Activated CD4-positive, alpha-beta T cell treated with anti-CD3 and anti-CD28 coated beads for 36 hours (primary cell): Measurements from ENCODE around the gene RAP1GAP. TPM values are rescaled to one million over a fixed set of nuclear protein-coding genes. Genes with fewer than 3 reads are reported as not detected.
"Not testable (repeated sequence)": the region's sequence is repeated elsewhere in the genome, so short reads cannot be mapped to it uniquely, and the experiment has no call there.

Experiments
- ATAC-seq: fragments of 200-7000 bp; cut with Tn5 transposase; one replicate; pipeline ENCODE4 v1.10.0; 2021; ENCODE audit warnings: mild to moderate bottlenecking, moderate library complexity
- CTCF ChIA-PET: fragments of 350-600 bp; sonication (Branson Sonifier 250); formaldehyde crosslinking; loops from one replicate; lab custom pipeline; 2021; ENCODE audit warnings: antibody characterized with exemption; lab: Charles Lee
- POLR2A ChIA-PET: fragments of 350-600 bp; sonication (Branson Sonifier 250); formaldehyde crosslinking; loops from one replicate; lab custom pipeline; 2021; ENCODE audit warnings: antibody characterized with exemption, inconsistent platforms; lab: Charles Lee
- DNase-seq: peaks from one replicate; pipeline ENCODE4 v3.0.0-alpha.2; 2020
- H3K27ac Mint-ChIP-seq: one replicate; pipeline ENCODE4 v1.8.0; 2021; ENCODE audit warnings: mixed read lengths
- H3K27me3 Mint-ChIP-seq: one replicate; pipeline ENCODE4 v1.8.0; 2021; ENCODE audit warnings: mixed read lengths
- H3K36me3 Mint-ChIP-seq: one replicate; pipeline ENCODE4 v1.8.0; 2021; ENCODE audit warnings: low read depth, mixed read lengths
- H3K4me1 Mint-ChIP-seq: one replicate; pipeline ENCODE4 v1.8.0; 2021; ENCODE audit warnings: mixed read lengths
- H3K4me3 Mint-ChIP-seq: one replicate; pipeline ENCODE4 v1.8.0; 2021; ENCODE audit warnings: mild to moderate bottlenecking, moderate library complexity, mixed read lengths
- H3K9me3 Mint-ChIP-seq: one replicate; pipeline ENCODE4 v1.8.0; 2021; ENCODE audit warnings: low read depth, mixed read lengths
- intact Hi-C, 2 experiments: fragments of 100-400 bp; cut with DNase I in 1 of 2; cut with micrococcal nuclease in 1 of 2; formaldehyde crosslinking; loops; one replicate each; pipeline versions ENCODE4 v1.14.2 to v1.15.1; 2022 to 2024; cut with DNase I, micrococcal nuclease
- total RNA-seq, 2 experiments: library from RNA; stranded (reverse); gene quantifications; one replicate each; pipeline ENCODE4 v1.2.3, GENCODE V29; 2021

Gene RAP1GAP
- total RNA-seq, 2 experiments from 2014 or later: 2.1 to 2.5 TPM

GRCh38 chr1:21677168-21677567 lies 8.0 kb upstream of the RAP1GAP start:
- POLR2A ChIA-PET: no interaction called here
- intact Hi-C loops: no loop called here

GRCh38 chr1:21674957-21675356 lies 5.8 kb upstream of the RAP1GAP start:
- CTCF ChIA-PET: interaction anchor here (0.6 to 0.8 kb wide), 2 partner anchors 40 to 53 kb away, joined by 3 to 4 read pairs; no protein-coding TSS in a partner anchor
- Mint-ChIP-seq H3K9me3 (no peaks in the 10 kb centered on the region), H3K4me3 (no peak overlapping the region), H3K4me1 (peaks cover 12% of the 10 kb centered on the region), H3K36me3 (peaks cover 9% of the 10 kb centered on the region), H3K27ac (no peak overlapping the region), H3K27me3 (peaks cover 2% of the 10 kb centered on the region)
- ATAC-seq (no peak), DNase-seq (no peak)
- POLR2A ChIA-PET: no interaction called here
- intact Hi-C loops: no loop called here

More at GRCh38 chr1:21677168-21677567, 8.0 kb upstream of the RAP1GAP start:
- DNase-seq: no peak
- H3K9me3 Mint-ChIP-seq: no peaks in the 10 kb centered on the region
- H3K4me1 Mint-ChIP-seq: peaks cover 6% of the 10 kb centered on the region
- CTCF ChIA-PET: no interaction called here
- no peaks in the 10 kb centered on the region for H3K27me3 Mint-ChIP-seq
- no peak overlapping the region for H3K27ac Mint-ChIP-seq
- no peak overlapping the region for H3K4me3 Mint-ChIP-seq
- H3K36me3 Mint-ChIP-seq: peaks cover 16% of the 10 kb centered on the region
- no peak for ATAC-seq

- CTCF ChIA-PET: interaction anchor here (1.1 kb wide), 1 partner anchor 21 kb away, joined by 5 read pairs; no protein-coding TSS in a partner anchor
- peaks cover 18% of the 10 kb centered on the region for H3K4me1 Mint-ChIP-seq
- H3K4me3 Mint-ChIP-seq, H3K36me3 Mint-ChIP-seq, H3K27me3 Mint-ChIP-seq, intact Hi-C loops, H3K9me3 Mint-ChIP-seq, ATAC-seq, H3K27ac Mint-ChIP-seq, DNase-seq, POLR2A ChIA-PET: not testable (repeated sequence)
Measured at GRCh38 chr1:21673853-21674252, 4.7 kb upstream of the RAP1GAP start.

GRCh38 chr1:21673277-21673780 lies 4.2 kb upstream of the RAP1GAP start:
- intact Hi-C loops: no loop called here
- POLR2A ChIA-PET: no interaction called here
- DNase-seq: no peak

GRCh38 chr1:21672478-21673276 lies 3.5 kb upstream of the RAP1GAP start:
- POLR2A ChIA-PET: no interaction called here
- H3K27ac Mint-ChIP-seq: no peak overlapping the region
- intact Hi-C loops: no loop called here
- H3K36me3 Mint-ChIP-seq: no peaks in the 10 kb centered on the region
- H3K4me1 Mint-ChIP-seq: peaks cover 21% of the 10 kb centered on the region
- H3K4me3 Mint-ChIP-seq: no peak overlapping the region
- H3K27me3 Mint-ChIP-seq: peaks cover 11% of the 10 kb centered on the region
- ATAC-seq (no peak), DNase-seq (no peak)
- CTCF ChIA-PET: interaction anchor here (0.6 to 1.1 kb wide), 2 partner anchors 14 to 22 kb away, joined by 3 to 5 read pairs; no protein-coding TSS in a partner anchor
- no peaks in the 10 kb centered on the region for H3K9me3 Mint-ChIP-seq

More at GRCh38 chr1:21673277-21673780, 4.2 kb upstream of the RAP1GAP start:
- no peak for ATAC-seq
- peaks cover 1% of the 10 kb centered on the region for H3K36me3 Mint-ChIP-seq
- H3K27ac Mint-ChIP-seq: no peak overlapping the region
- CTCF ChIA-PET: interaction anchor here (1.1 kb wide), 1 partner anchor 21 kb away, joined by 5 read pairs; no protein-coding TSS in a partner anchor
- H3K9me3 Mint-ChIP-seq: no peaks in the 10 kb centered on the region
- peaks cover 5% of the 10 kb centered on the region for H3K27me3 Mint-ChIP-seq
- peaks cover 19% of the 10 kb centered on the region for H3K4me1 Mint-ChIP-seq
- H3K4me3 Mint-ChIP-seq: no peak overlapping the region

GRCh38 chr1:21671915-21672314 lies 2.8 kb upstream of the RAP1GAP start:
- Mint-ChIP-seq H3K9me3 (no peaks in the 10 kb centered on the region), H3K27me3 (peaks cover 14% of the 10 kb centered on the region), H3K4me3 (no peak overlapping the region), H3K4me1 (peaks cover 22% of the 10 kb centered on the region), H3K27ac (no peak overlapping the region), H3K36me3 (no peaks in the 10 kb centered on the region)
- ATAC-seq (no peak), DNase-seq (no peak)
- ChIA-PET POLR2A (no interaction called here), CTCF (interaction anchor here (0.6 kb wide), 1 partner anchor 13 kb away, joined by 3 read pairs; no protein-coding TSS in a partner anchor)
- intact Hi-C loops: no loop called here

- CTCF ChIA-PET: no interaction called here
- Mint-ChIP-seq H3K4me1 (peaks cover 29% of the 10 kb centered on the region), H3K36me3 (no peaks in the 10 kb centered on the region), H3K4me3 (no peak overlapping the region), H3K27ac (no peak overlapping the region), H3K9me3 (no peaks in the 10 kb centered on the region), H3K27me3 (peaks cover 18% of the 10 kb centered on the region)
- intact Hi-C loops: no loop called here
- POLR2A ChIA-PET: no interaction called here
- DNase-seq (no peak), ATAC-seq (no peak)
Measured at GRCh38 chr1:21670956-21671902, 2.1 kb upstream of the RAP1GAP start.

- ATAC-seq (no peak), DNase-seq (no peak)
- Mint-ChIP-seq H3K4me1 (peaks cover 29% of the 10 kb centered on the region), H3K27ac (no peak overlapping the region), H3K36me3 (no peaks in the 10 kb centered on the region), H3K27me3 (peaks cover 18% of the 10 kb centered on the region), H3K4me3 (peak overlapping the region; percentile 61), H3K9me3 (no peaks in the 10 kb centered on the region)
- ChIA-PET POLR2A (interaction anchor here (0.6 kb wide), 1 partner anchor 235 kb away, joined by 4 read pairs; no protein-coding TSS in a partner anchor), CTCF (interaction anchor here (0.6 to 0.9 kb wide), 2 partner anchors 12 to 103 kb away, joined by 3 read pairs; no protein-coding TSS in a partner anchor)
- intact Hi-C loops: no loop called here
Measured at GRCh38 chr1:21670059-21670881, 1.1 kb upstream of the RAP1GAP start.

GRCh38 chr1:21668951-21669257 lies 253 bp downstream of the RAP1GAP start:
- ChIA-PET CTCF (interaction anchor here (1.1 kb wide), 1 partner anchor 9 kb away, joined by 3 read pairs; no protein-coding TSS in a partner anchor), POLR2A (no interaction called here)
- H3K27ac Mint-ChIP-seq: no peak overlapping the region
- no peak overlapping the region for H3K4me3 Mint-ChIP-seq
- no peaks in the 10 kb centered on the region for H3K36me3 Mint-ChIP-seq
- intact Hi-C loops: loop anchor here in 1 of 2 experiments (10.0 kb wide), 1 partner anchor 296 kb away; no protein-coding TSS in a partner anchor
- H3K9me3 Mint-ChIP-seq: no peaks in the 10 kb centered on the region
- peaks cover 29% of the 10 kb centered on the region for H3K4me1 Mint-ChIP-seq
- ATAC-seq: peak; percentile 7
- peaks cover 22% of the 10 kb centered on the region for H3K27me3 Mint-ChIP-seq
- DNase-seq: no peak

- ChIA-PET CTCF (interaction anchor here (1.1 kb wide), 1 partner anchor 9 kb away, joined by 3 read pairs; no protein-coding TSS in a partner anchor), POLR2A (no interaction called here)
- Mint-ChIP-seq H3K36me3 (no peaks in the 10 kb centered on the region), H3K9me3 (no peaks in the 10 kb centered on the region), H3K27me3 (peaks cover 25% of the 10 kb centered on the region), H3K4me1 (peaks cover 29% of the 10 kb centered on the region), H3K4me3 (no peak overlapping the region), H3K27ac (no peak overlapping the region)
- intact Hi-C loops: loop anchor here in 1 of 2 experiments (10.0 kb wide), 1 partner anchor 296 kb away; no protein-coding TSS in a partner anchor
- ATAC-seq (no peak), DNase-seq (no peak)
Measured at GRCh38 chr1:21668232-21668950, 766 bp downstream of the RAP1GAP start.
